Type B pancreatic cell (in vitro differentiated cells): ENCODE measurements around the gene USP2. TPM values are rescaled to one million over a fixed set of nuclear protein-coding genes. Genes with fewer than 3 reads are reported as not detected.

Experiments used
- DNase-seq: peaks from one replicate; pipeline ENCODE4 v3.0.0; 2021; ENCODE audit warnings: mixed read lengths; ENCODE audit not compliant: unreplicated experiment; ENCODE audit errors: extremely low spot score
- H3K27ac Mint-ChIP-seq: 2 replicates; pipeline ENCODE4 v1.8.0; 2021; ENCODE audit warnings: mild to moderate bottlenecking, mixed read lengths
- H3K27me3 Mint-ChIP-seq: 2 replicates; pipeline ENCODE4 v1.8.0; 2021; ENCODE audit warnings: mixed read lengths
- H3K36me3 Mint-ChIP-seq: 2 replicates; pipeline ENCODE4 v1.8.0; 2021; ENCODE audit warnings: mixed read lengths
- H3K4me1 Mint-ChIP-seq: one replicate; pipeline ENCODE4 v1.8.0; 2021; ENCODE audit warnings: mixed read lengths; ENCODE audit not compliant: unreplicated experiment
- H3K4me3 Mint-ChIP-seq: 2 replicates; pipeline ENCODE4 v1.8.0; 2021; ENCODE audit warnings: mild to moderate bottlenecking, mixed read lengths
- H3K9me3 Mint-ChIP-seq: 2 replicates; pipeline ENCODE4 v1.8.0; 2021; ENCODE audit warnings: mixed read lengths
- total RNA-seq: library from RNA; stranded (reverse); gene quantifications from 2 replicates; pipeline ENCODE4 v1.2.1, GENCODE V29; 2021; ENCODE audit warnings: low replicate concordance
- TF ChIP-seq, protein P1 (sequence below): fragments of 200-600 bp; sonication (generic); conservative IDR thresholded peaks from 2 replicates; pipeline ENCODE4 v1.5.0; 2021; ENCODE audit warnings: antibody characterized with exemption, mild to moderate bottlenecking

Gene USP2
- total RNA-seq, 1 donor from 2014 or later: 8.2 TPM

DNA sequence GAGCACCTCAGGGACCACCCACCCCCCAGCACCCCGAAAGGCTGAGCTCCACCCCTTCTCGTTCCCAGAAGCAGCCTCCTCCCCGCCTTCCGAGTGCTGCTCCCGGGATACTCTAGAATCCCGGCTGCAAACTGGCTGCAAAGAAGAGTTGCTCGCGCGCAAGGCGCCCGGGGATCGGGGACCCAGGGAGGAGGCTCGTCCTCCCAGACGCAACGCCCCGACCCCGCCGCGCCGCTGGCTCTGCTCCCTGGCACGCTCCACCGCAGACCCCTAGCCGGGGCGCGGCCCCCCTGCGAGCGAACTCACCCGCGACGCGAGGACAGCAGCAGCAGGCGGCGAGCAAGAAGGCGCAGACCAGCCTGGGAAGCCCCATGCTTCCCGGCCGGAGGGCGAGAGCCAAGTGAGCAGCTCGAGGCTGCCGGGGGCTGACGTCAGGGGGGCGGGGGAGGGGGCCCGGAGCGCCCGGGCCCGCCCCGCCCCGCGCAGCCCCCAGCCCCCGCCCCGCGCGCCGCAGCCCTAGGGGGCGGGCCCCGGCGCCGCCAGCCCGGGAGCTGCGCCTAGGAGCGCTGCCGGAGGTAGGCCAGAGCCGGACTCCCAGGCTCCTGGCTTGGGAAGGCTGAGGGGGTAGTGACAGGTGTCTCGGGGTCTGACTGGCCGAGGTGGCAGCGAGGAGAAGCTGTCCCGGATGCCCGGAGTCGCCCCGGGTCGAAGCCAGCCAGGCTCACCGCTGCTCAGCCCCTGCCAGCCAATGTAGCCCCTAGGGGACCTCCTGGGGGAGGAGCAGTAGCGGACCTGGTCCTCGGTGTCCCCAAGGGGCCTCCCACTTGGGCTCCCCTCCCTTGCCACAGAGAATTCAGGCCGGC, 64.5 kb downstream of the USP2 start, which contains the start of gene MCAM:
TSS of gene MCAM (minus strand) at position 402 of the 863 bp plus-strand sequence. CDS start at position 373, 29 bp downstream.
- Mint-ChIP-seq H3K9me3 (no peaks in the 10 kb centered on the region), H3K4me1 (peaks cover 13% of the 10 kb centered on the region), H3K4me3 (peak within 1 kb of the TSS; percentile 74), H3K36me3 (no peaks in the 10 kb centered on the region), H3K27ac (no peak within 1 kb of the TSS), H3K27me3 (peaks cover 46% of the 10 kb centered on the region)
- peak; percentile 73 for DNase-seq
- TF ChIP-seq, protein P1, sequence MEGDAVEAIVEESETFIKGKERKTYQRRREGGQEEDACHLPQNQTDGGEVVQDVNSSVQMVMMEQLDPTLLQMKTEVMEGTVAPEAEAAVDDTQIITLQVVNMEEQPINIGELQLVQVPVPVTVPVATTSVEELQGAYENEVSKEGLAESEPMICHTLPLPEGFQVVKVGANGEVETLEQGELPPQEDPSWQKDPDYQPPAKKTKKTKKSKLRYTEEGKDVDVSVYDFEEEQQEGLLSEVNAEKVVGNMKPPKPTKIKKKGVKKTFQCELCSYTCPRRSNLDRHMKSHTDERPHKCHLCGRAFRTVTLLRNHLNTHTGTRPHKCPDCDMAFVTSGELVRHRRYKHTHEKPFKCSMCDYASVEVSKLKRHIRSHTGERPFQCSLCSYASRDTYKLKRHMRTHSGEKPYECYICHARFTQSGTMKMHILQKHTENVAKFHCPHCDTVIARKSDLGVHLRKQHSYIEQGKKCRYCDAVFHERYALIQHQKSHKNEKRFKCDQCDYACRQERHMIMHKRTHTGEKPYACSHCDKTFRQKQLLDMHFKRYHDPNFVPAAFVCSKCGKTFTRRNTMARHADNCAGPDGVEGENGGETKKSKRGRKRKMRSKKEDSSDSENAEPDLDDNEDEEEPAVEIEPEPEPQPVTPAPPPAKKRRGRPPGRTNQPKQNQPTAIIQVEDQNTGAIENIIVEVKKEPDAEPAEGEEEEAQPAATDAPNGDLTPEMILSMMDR: no peak

DNA sequence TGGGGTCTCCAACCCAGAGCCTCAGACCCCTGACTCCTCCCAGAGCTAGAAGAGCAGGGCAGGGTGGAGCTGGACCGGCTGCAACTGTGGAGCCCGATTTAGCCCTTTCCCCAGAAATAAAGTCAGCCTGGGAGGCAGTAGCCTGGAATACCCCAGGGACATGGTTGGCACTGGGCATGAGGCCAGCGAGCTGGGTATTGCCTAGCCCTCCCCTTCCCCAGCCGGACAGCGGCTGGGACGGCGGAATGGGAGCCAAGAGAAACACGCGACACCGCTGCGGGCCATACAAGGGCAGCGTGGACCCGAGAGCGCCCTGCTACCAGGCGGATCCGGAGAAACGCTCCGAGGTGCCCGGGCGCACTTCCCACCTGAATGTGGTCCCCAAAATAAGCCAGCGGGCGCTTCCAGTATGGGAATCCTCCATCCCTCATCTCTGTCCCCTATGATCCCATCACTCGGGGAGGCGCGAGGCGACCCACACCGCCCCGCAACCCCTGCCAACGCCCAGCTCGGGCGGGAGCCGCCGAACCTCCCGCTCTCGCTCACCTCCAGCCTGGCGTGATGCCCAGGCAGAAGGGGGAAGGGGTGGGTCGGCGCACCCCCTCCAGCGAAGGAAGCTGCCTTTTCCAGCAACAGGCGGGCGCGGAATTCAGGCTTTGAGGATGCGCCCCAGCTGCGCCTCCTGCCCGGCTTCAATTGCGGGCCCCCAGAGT, 65.3 kb downstream of the USP2 start:
- Mint-ChIP-seq H3K4me1 (peaks cover 13% of the 10 kb centered on the region), H3K27me3 (peaks cover 44% of the 10 kb centered on the region), H3K27ac (no peak overlapping the region), H3K9me3 (no peaks in the 10 kb centered on the region), H3K4me3 (peak overlapping the region; percentile 74), H3K36me3 (no peaks in the 10 kb centered on the region)
- TF ChIP-seq, protein P1: no peak
- peak; percentile 69 for DNase-seq

DNA sequence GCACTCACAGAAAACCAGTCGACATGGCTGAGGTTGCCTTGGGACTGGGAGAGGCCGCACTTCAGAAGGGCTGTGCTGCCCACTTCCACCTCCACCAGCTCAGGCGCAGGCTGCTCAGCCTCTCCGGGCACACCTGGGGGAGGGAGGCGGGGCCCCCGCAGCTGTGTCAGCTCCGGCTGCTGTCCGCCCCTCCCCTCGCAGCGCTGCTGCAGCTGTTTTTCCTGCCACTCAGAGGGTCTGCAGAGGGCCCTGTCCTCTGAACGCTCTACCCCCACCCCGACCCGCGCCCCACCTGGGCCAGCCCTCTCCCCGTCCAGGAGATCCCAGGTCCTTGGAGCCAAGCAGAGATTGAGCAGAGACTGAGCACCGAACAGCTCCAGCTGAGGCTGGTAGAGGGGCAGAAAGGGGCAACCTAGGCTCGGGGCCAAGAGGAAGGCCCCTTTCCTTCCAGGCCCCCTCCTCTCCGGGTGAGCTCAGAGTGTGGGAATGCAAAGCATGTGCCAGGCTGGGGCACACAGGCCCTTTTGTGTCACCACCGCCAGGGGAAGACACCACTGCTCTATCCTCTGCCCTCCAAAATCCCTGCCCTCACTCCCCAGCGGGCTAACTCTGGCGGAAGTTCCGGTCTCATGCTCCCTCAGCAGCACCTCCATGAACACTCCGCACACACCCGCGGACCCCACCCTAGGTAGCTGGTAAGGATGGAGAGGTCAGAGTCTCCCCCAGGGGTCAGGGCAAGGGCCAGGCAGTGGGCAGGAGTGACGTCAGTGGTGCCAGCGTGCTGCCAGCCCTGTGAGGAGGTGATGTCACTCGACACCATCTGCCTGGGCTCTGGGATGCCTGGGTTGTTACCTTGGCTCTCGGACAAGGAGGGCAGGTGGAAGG, 66.1 kb downstream of the USP2 start:
- H3K4me1 Mint-ChIP-seq: peaks cover 13% of the 10 kb centered on the region
- no peaks in the 10 kb centered on the region for H3K36me3 Mint-ChIP-seq
- TF ChIP-seq, protein P1: peak; percentile 36
- H3K9me3 Mint-ChIP-seq: no peaks in the 10 kb centered on the region
- DNase-seq: no peak
- peaks cover 44% of the 10 kb centered on the region for H3K27me3 Mint-ChIP-seq
- H3K4me3 Mint-ChIP-seq: peak overlapping the region; percentile 74
- H3K27ac Mint-ChIP-seq: no peak overlapping the region

DNA sequence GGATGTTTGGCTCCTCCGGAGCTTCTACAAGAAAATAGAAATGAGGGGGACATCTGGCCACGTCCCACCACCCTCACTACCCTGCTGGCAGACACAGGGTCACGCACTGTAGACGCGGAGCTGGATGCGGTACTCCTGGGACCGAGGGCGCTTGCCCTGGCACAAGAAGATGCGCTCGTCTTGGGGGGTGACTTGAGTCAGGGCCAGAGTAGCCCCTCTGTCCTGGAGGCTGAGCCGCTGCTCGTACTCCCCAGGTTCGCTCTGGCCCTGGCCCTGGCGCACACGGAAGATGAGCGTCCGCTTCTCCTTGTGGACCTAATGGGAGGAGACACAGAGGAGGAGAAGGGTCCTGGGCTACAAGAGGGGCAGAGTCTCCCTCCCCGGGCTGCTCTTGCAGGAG, 66.8 kb downstream of the USP2 start:
- Mint-ChIP-seq H3K4me3 (no peak overlapping the region), H3K27me3 (peaks cover 41% of the 10 kb centered on the region)

DNA sequence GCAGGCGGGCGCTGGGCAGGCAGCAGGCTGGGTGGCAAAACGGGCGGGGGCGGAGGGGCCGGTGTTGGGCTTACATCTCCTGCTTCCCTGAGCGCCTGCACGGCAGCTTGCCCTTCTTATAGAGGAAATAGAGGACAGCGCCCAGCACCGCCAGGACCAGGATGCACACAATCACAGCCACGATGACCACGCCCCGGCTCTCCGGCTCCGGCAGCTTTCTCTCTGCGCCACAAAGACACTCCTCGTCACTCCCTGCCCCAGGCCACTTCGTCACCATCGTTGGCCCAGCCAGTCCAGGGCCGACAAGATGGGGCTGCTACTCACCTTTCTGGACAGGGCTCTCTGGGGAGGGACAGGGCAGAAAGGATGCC, 70.8 kb downstream of the USP2 start:
- Mint-ChIP-seq H3K4me1 (peaks cover 3% of the 10 kb centered on the region), H3K27me3 (peaks cover 17% of the 10 kb centered on the region), H3K27ac (no peak overlapping the region), H3K36me3 (no peaks in the 10 kb centered on the region), H3K4me3 (no peak overlapping the region), H3K9me3 (no peaks in the 10 kb centered on the region)
- DNase-seq: no peak
- TF ChIP-seq, protein P1: no peak

More for the DNA sequence above, 66.8 kb downstream of the USP2 start:
- TF ChIP-seq, protein P1: no peak
- H3K27ac Mint-ChIP-seq: no peak overlapping the region
- no peak for DNase-seq
- peaks cover 10% of the 10 kb centered on the region for H3K4me1 Mint-ChIP-seq
- no peaks in the 10 kb centered on the region for H3K36me3 Mint-ChIP-seq
- no peaks in the 10 kb centered on the region for H3K9me3 Mint-ChIP-seq
